K562 treated with DMSO at 1 percent for 24 hours (cell line): ENCODE results near the gene RNF19B. TPM values are rescaled to one million over a fixed set of nuclear protein-coding genes. Genes with fewer than 3 reads are reported as not detected.

ENCODE experiments used
- total RNA-seq: library from RNA; unstranded; fragments of 300-600 nt; gene quantifications from 2 replicates; pipeline ENCODE4 v1.2.3, GENCODE V29; 2022; ENCODE audit warnings: low read depth; ENCODE audit not compliant: insufficient read depth

Gene RNF19B
- total RNA-seq, result 33.2 and 34.7 TPM in 2 replicates

GRCh38 chr1:32964461-32965250, at the start of gene RNF19B:
Gene RNF19B, minus strand, starts transcription at chr1:32964809. Its CDS starts 124 bp downstream, at chr1:32964685.

GRCh38 chr1:32900956-32901822, 63.4 kb downstream of the RNF19B start, which contains the start of gene TMEM54:
Gene TMEM54, minus strand, starts transcription at chr1:32901389. Its CDS starts 151 bp downstream, at chr1:32901238.

Other genes starting within 250 kb of the RNF19B start
- 355 and 357 TPM in 2 replicates for gene YARS1, start 147.5 kb downstream of the RNF19B start, total RNA-seq
- 10.3 and 11.3 TPM in 2 replicates for gene S100PBP, start 147.2 kb downstream of the RNF19B start, total RNA-seq
- not detected in 2 replicates for gene FNDC5, start 93.9 kb downstream of the RNF19B start, total RNA-seq
- not detected in 2 replicates for gene HPCA, start 78.3 kb downstream of the RNF19B start, total RNA-seq
- gene TMEM54, start 63.4 kb downstream of the RNF19B start, total RNA-seq, result 54.7 and 78.5 TPM in 2 replicates
- 175 and 184 TPM in 2 replicates for gene AK2, start 72.1 kb upstream of the RNF19B start, total RNA-seq
- 1.7 and 2.6 TPM in 2 replicates for gene AZIN2, start 116.3 kb upstream of the RNF19B start, total RNA-seq
- gene TRIM62, start 217.2 kb upstream of the RNF19B start, total RNA-seq, result 9.3 and 9.5 TPM in 2 replicates